Gastrocnemius medialis (tissue), 4 donors: ENCODE data around the gene CCDC160.

Source experiments
- POLR2A ChIP-seq, 2 donors: fragments of 450-650 bp; IDR thresholded peaks; one replicate each; pipeline ENCODE4 v1.6.1; 2017; ENCODE audit warnings: antibody characterized with exemption in 2 of 2, mild to moderate bottlenecking in 2 of 2, moderate library complexity in 2 of 2
- TF ChIP-seq, protein P1 (sequence below), 5 experiments: fragments of 450-650 bp in 3 of 5; fragments of 200-600 bp in 2 of 5; sonication (generic) in 2 of 5; IDR thresholded peaks in 4 of 5; conservative IDR thresholded peaks in 1 of 5; 1 replicate in 4 of 5; 2 replicates in 1 of 5; pipeline ENCODE4 v1.5.1; 2016 to 2019; ENCODE audit warnings: antibody characterized with exemption in 5 of 5, mild to moderate bottlenecking in 3 of 5, moderate library complexity in 3 of 5

DNA sequence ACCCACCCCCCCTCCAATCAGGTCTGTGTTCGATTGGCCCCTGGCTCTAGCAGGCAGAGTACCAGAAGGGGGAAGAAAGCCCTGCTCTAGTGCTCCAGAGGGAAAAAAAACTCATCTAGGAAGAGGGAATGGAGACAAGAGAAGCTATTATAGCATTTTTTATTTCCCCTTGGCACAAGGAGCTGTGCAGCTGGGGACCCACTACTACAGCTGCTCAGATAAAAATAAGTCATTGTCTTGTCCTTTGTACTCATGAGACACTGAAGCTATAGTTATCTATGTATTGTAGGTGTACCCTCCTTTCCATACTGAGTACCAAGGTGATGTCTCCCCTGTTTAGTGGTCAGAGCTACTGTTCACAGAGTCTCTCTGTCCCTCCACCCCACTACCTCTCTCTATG lies 14.3 kb downstream of the CCDC160 start:
- no peak for TF ChIP-seq POLR2A (IDR thresholded peaks at IDR 0.05)
- TF ChIP-seq, protein P1, sequence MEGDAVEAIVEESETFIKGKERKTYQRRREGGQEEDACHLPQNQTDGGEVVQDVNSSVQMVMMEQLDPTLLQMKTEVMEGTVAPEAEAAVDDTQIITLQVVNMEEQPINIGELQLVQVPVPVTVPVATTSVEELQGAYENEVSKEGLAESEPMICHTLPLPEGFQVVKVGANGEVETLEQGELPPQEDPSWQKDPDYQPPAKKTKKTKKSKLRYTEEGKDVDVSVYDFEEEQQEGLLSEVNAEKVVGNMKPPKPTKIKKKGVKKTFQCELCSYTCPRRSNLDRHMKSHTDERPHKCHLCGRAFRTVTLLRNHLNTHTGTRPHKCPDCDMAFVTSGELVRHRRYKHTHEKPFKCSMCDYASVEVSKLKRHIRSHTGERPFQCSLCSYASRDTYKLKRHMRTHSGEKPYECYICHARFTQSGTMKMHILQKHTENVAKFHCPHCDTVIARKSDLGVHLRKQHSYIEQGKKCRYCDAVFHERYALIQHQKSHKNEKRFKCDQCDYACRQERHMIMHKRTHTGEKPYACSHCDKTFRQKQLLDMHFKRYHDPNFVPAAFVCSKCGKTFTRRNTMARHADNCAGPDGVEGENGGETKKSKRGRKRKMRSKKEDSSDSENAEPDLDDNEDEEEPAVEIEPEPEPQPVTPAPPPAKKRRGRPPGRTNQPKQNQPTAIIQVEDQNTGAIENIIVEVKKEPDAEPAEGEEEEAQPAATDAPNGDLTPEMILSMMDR (IDR thresholded peaks at IDR 0.05 in 4 of 5, conservative IDR thresholded peaks at IDR 0.05 in 1 of 5), result no peak
